ENCODE measurements around the gene APOL1.

- TF ChIP-seq CTCF (IDR thresholded peaks at IDR 0.05): no peak
- TF ChIP-seq POLR2AphosphoS5 (IDR thresholded peaks at IDR 0.05): no peak
- no peak for TF ChIP-seq POLR2A (IDR thresholded peaks at IDR 0.05)
Observed at GRCh38 chr22:36267896-36268485, 15.1 kb downstream of the APOL1 start.

Data from prostate gland (tissue), 2 donors.